PC-3 (cell line): ENCODE results near the gene MFNG.

ENCODE experiments used
- CTCF ChIP-seq: fragments of 300-600 bp; sonication (generic); conservative IDR thresholded peaks from 2 replicates; pipeline ENCODE4 v1.5.1; 2017; ENCODE audit warnings: antibody characterized with exemption, low read depth, mild to moderate bottlenecking, low read length
- EZH2 ChIP-seq: fragments of 300-600 bp; sonication (generic); IDR thresholded peaks from one replicate; pipeline ENCODE4 v1.6.1; 2017; ENCODE audit warnings: antibody characterized with exemption, mild to moderate bottlenecking, low read length; ENCODE audit not compliant: unreplicated experiment
- EZH2phosphoT487 ChIP-seq: fragments of 300-600 bp; sonication (generic); IDR thresholded peaks from 2 replicates; pipeline ENCODE4 v1.6.1; 2018; ENCODE audit warnings: mild to moderate bottlenecking, antibody characterized with exemption, low read length, borderline replicate concordance

GRCh38 chr22:37421468-37421877 lies 64.7 kb downstream of the MFNG start:
- no peak for TF ChIP-seq CTCF
- no peak for TF ChIP-seq EZH2
- no peak for TF ChIP-seq EZH2phosphoT487
